HepG2 (cell line): ENCODE data around the gene ADARB2. TPM values are rescaled to one million over a fixed set of nuclear protein-coding genes. Genes with fewer than 3 reads are reported as not detected.

Experiments
- ATAC-seq: fragments of 200-7000 bp; cut with Tn5 transposase; 3 replicates; pipeline ENCODE4 v1.9.1; 2020; ENCODE audit warnings: mild to moderate bottlenecking, moderate library complexity
- BruUV-seq: library from RNA; stranded (reverse); fragments of 400-500 nt; replicated peaks from 2 replicates; lab custom pipeline; 2021; lab: Mats Ljungman, UMichigan
- CTCF ChIA-PET: fragments of 300-600 bp; formaldehyde crosslinking; extraction: SDS; loops from one replicate; lab custom pipeline; 2021; ENCODE audit warnings: low total read pairs, inconsistent platforms, low intra/inter-chr PET ratio; lab: Yijun Ruan, JAX
- POLR2A ChIA-PET: fragments of 350-600 bp; sonication (Branson Sonifier 250); formaldehyde crosslinking; loops from one replicate; lab custom pipeline; 2020; ENCODE audit warnings: antibody characterized with exemption, inconsistent platforms; lab: Yijun Ruan, JAX
- DNase-seq: peaks from one replicate; pipeline ENCODE4 v3.0.0-alpha.2; 2015; ENCODE audit warnings: low spot score
- FAIRE-seq: peaks from 3 replicates; lab custom pipeline; 2011; peaks lifted over from hg19 to GRCh38; lab: Jason Lieb, UNC
- H2AFZ ChIP-seq: one replicate; pipeline ENCODE4 v1.6.1; 2011; ENCODE audit warnings: low read length, inconsistent platforms
- H3K27ac ChIP-seq: fragments of 300-600 bp; 3 replicates; pipeline ENCODE4 v1.8.0; 2011; ENCODE audit warnings: mixed run types, mild to moderate bottlenecking, mixed read lengths, low read length, inconsistent platforms; ENCODE audit not compliant: insufficient read depth; ENCODE audit errors: extremely low read length
- H3K27me3 ChIP-seq, 2 experiments: fragments of 200-600 bp in 1 of 2; 2 replicates in 1 of 2; 3 replicates in 1 of 2; pipeline versions ENCODE4 v1.6.0 to v1.8.0; 2011; ENCODE audit warnings: low read length in 2 of 2, mild to moderate bottlenecking in 2 of 2, moderate library complexity in 2 of 2, inconsistent platforms in 1 of 2; ENCODE audit not compliant: insufficient read depth in 2 of 2, control insufficient read depth in 1 of 2
- H3K36me3 ChIP-seq, 2 experiments: fragments of 200-600 bp in 1 of 2; replicated peaks in 1 of 2; 2 replicates in 1 of 2; 3 replicates in 1 of 2; pipeline versions ENCODE4 v1.5.1 to v1.8.0; 2011; ENCODE audit warnings: low read length in 2 of 2, inconsistent platforms in 1 of 2; ENCODE audit not compliant: insufficient read depth in 2 of 2, control insufficient read depth in 1 of 2
- H3K4me1 ChIP-seq: 2 replicates; pipeline ENCODE4 v1.5.1; 2012; ENCODE audit warnings: low read length, inconsistent platforms; ENCODE audit not compliant: insufficient read depth
- H3K4me2 ChIP-seq: 2 replicates; pipeline ENCODE4 v1.6.0; 2011; ENCODE audit warnings: low read depth, low read length, inconsistent platforms
- H3K4me3 ChIP-seq, 3 experiments: fragments of 200-600 bp in 1 of 3; sonication (generic), shearing (Covaris generic) in 1 of 3; replicated peaks in 1 of 3; 2 replicates each; pipeline ENCODE4 v1.5.1; 2011 to 2016; ENCODE audit warnings: low read length in 3 of 3, inconsistent platforms in 2 of 3, low read depth in 2 of 3, mild to moderate bottlenecking in 2 of 3, control low read depth in 1 of 3, mixed read lengths in 1 of 3; ENCODE audit not compliant: insufficient read depth in 1 of 3
- H3K79me2 ChIP-seq: one replicate; pipeline ENCODE4 v1.6.1; 2011; ENCODE audit warnings: low read length, inconsistent platforms; ENCODE audit not compliant: insufficient read depth
- H3K9ac ChIP-seq: 2 replicates; pipeline ENCODE4 v1.6.0; 2011; ENCODE audit warnings: mild to moderate bottlenecking, low read depth, low read length, inconsistent platforms; ENCODE audit not compliant: insufficient read depth
- H3K9me3 ChIP-seq: 2 replicates; pipeline ENCODE4 v1.5.1; 2012; ENCODE audit warnings: mild to moderate bottlenecking, low read length
- H4K20me1 ChIP-seq: 2 replicates; pipeline ENCODE4 v1.6.0; 2011; ENCODE audit warnings: inconsistent platforms, mild to moderate bottlenecking, low read length, moderate library complexity; ENCODE audit not compliant: insufficient read depth
- AHDC1 ChIP-seq: sonication (generic); formaldehyde crosslinking; IDR thresholded peaks from 2 replicates; pipeline ENCODE4 v1.5.1; 2020; ENCODE audit warnings: mild to moderate bottlenecking, missing genetic modification reagents, borderline replicate concordance
- ARNT ChIP-seq: fragments of 450-650 bp; IDR thresholded peaks from 2 replicates; pipeline ENCODE4 v1.6.1; 2017
- ZNF430 ChIP-seq: sonication (generic); formaldehyde crosslinking; IDR thresholded peaks from 2 replicates; pipeline ENCODE4 v1.9.0; 2021; ENCODE audit warnings: mild to moderate bottlenecking, missing genetic modification reagents
- WGBS: methylation state at CpG from one replicate; pipeline ENCODE4 v1.1.6; 2017; ENCODE audit warnings: low lambda C conversion rate; 5-methylcytosine and 5-hydroxymethylcytosine counted together
- in situ Hi-C: cut with HindIII; loops from 2 replicates; pipeline ENCODE4 v1.10.0; 2017; ENCODE audit warnings: low pct_unique_long_range_greater_than_20kb; ENCODE audit not compliant: extremely low pct_ligation_motif_present
- intact Hi-C: fragments of 100-400 bp; cut with micrococcal nuclease; formaldehyde crosslinking; loops from one replicate; pipeline ENCODE4 v1.10.0; 2022; ENCODE audit not compliant: unreplicated experiment
- polyA plus RNA-seq, 8 experiments: library from polyadenylated mRNA; depleted of rRNA in 3 of 8; stranded (reverse) in 7 of 8; unstranded in 1 of 8; fragments of >200 nt; fragmentation: Illumina TruSeq in 4 of 8; extraction: Trizol in 4 of 8; gene quantifications; 2 replicates each; pipeline versions ENCODE4 v1.2.1 to v1.2.3, GENCODE V29; 2011 to 2016; ENCODE audit warnings: low read depth in 4 of 8, missing spikeins in 1 of 8, mixed read lengths in 1 of 8; ENCODE audit not compliant: insufficient read depth in 1 of 8
- total RNA-seq, 5 experiments: library from RNA; depleted of rRNA; stranded (reverse); fragments of >200 nt; fragmentation: Illumina TruSeq; extraction: Trizol; gene quantifications; 2 replicates each; pipeline ENCODE4 v1.2.3, GENCODE V29; 2016; ENCODE audit warnings: low read depth in 1 of 5

ADARB2 gene
- total and polyA plus RNA-seq, 2 of the 13 experiments (the other 11 are each of a cell fraction or from before 2014, with no cell fraction given), result not detected

DNA sequence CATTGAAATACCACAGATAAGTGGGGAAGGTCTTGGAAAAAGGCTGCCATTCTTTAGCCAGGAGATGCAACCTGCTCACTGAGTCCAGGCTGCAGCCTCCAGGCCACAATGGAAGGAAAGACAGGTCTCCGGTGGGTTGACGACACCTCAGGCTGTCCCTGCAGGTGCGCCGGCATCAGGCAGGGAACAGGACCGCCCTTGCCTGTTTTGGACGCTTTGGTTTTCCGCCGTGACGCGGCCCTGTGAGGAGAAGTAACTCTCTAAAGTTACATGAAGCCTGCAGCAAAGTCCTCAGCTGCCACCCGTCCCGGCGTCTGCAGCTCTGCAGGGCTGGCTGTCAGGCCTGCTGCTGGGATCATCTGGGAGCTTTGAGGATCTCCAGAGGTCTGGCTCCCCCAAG is 534.1 kb downstream of the ADARB2 start:
- WGBS, result 59% methylated on average over 2 of the region's 13 CpGs
- Histone ChIP-seq H3K27me3 (peaks cover 17 to 90% of the 10 kb centered on the region in 2 experiments), H3K36me3 (no peaks in the 10 kb centered on the region), H3K9ac (no peak overlapping the region), H3K79me2 (no peaks in the 10 kb centered on the region), H3K4me1 (no peaks in the 10 kb centered on the region), H2AFZ (no peak overlapping the region)
- CTCF ChIA-PET, result no interaction called here
- no TSS peak for BruUV-seq
- DNase-seq, result no peak
- TF ChIP-seq ARNT (no peak), AHDC1 (CRISPR knock-in tag) (no peak), ZNF430 (CRISPR knock-in tag) (no peak)
- TF ChIP-seq, all 625 proteins: peak for 0
- intact Hi-C loops, result no loop called here
- Histone ChIP-seq H3K27ac (no peak overlapping the region), H3K9me3 (no peaks in the 10 kb centered on the region), H4K20me1 (no peaks in the 10 kb centered on the region), H3K4me3 (no peak overlapping the region), H3K4me2 (no peak overlapping the region)
- FAIRE-seq, result no peak
- in situ Hi-C loops, result no loop called here
- POLR2A ChIA-PET, result no interaction called here
- ATAC-seq, result peak; percentile 23; the same call in 1 of the 3 replicates
